Left lung (tissue), 10 donors: ENCODE measurements around the gene MACROD2. TPM values are rescaled to one million over a fixed set of nuclear protein-coding genes. Genes with fewer than 3 reads are reported as not detected.

Experiments used
- ATAC-seq: fragments of 200-7000 bp; cut with Tn5 transposase; one replicate; pipeline ENCODE4 v1.9.1; 2020; ENCODE audit warnings: moderate library complexity
- DNase-seq, 4 donors: peaks; one replicate each; pipeline ENCODE4 v3.0.0-alpha.2; 2013 to 2020
- H3K27ac ChIP-seq, 2 donors: fragments of 200-600 bp; sonication (generic) in 1 of 2; one replicate each; pipeline versions ENCODE4 v1.5.0 to v1.8.0; 2020 to 2021
- H3K27me3 ChIP-seq, 2 donors: fragments of 200-600 bp; sonication (generic) in 1 of 2; one replicate each; pipeline versions ENCODE4 v1.5.0 to v1.8.0; 2020 to 2021
- H3K36me3 ChIP-seq, 2 donors: fragments of 200-600 bp; sonication (generic) in 1 of 2; one replicate each; pipeline versions ENCODE4 v1.5.0 to v1.8.0; 2020 to 2021
- H3K4me1 ChIP-seq, 2 donors: fragments of 200-600 bp; one replicate each; pipeline ENCODE4 v1.8.0; 2021
- H3K4me3 ChIP-seq, 2 donors: fragments of 200-600 bp; sonication (generic) in 1 of 2; one replicate each; pipeline versions ENCODE4 v1.5.0 to v1.8.0; 2020 to 2021; ENCODE audit warnings: mild to moderate bottlenecking in 1 of 2
- H3K9me3 ChIP-seq, 2 donors: fragments of 200-600 bp; sonication (generic) in 1 of 2; one replicate each; pipeline versions ENCODE4 v1.5.0 to v1.8.0; 2020 to 2021
- intact Hi-C, 2 donors: fragments of 100-400 bp; cut with DNase I; formaldehyde crosslinking; loops; one replicate each; pipeline versions ENCODE4 v1.11.2 to v1.14.2; 2022
- polyA plus RNA-seq, 6 donors: library from polyadenylated mRNA; unstranded; fragments of 120-200 nt; gene quantifications; one replicate each; pipeline ENCODE4 v1.2.1, GENCODE V29; 2013; ENCODE audit not compliant: insufficient read length in 6 of 6
- total RNA-seq, 2 donors: library from RNA; stranded (reverse); fragmentation: NEBNext Ultra II Directional; extraction: Animal tissue kit (Norgen Biotek cat#: 25700); gene quantifications; one replicate each; pipeline ENCODE4 v1.2.1, GENCODE V29; 2021
- TF ChIP-seq, protein P1 (sequence below), 2 donors: fragments of 200-600 bp; sonication (generic) in 1 of 2; IDR thresholded peaks; one replicate each; pipeline versions ENCODE4 v1.5.0 to v1.8.0; 2021; ENCODE audit warnings: antibody characterized with exemption in 2 of 2
- donor health status: DM: no; HTN: yes; CAD: no.
- donor health status: DM: no; HTN: no; CAD: no.

Gene MACROD2
- total and polyA plus RNA-seq, 8 donors: 6.1 to 23.6 (median 8.9) TPM

DNA sequence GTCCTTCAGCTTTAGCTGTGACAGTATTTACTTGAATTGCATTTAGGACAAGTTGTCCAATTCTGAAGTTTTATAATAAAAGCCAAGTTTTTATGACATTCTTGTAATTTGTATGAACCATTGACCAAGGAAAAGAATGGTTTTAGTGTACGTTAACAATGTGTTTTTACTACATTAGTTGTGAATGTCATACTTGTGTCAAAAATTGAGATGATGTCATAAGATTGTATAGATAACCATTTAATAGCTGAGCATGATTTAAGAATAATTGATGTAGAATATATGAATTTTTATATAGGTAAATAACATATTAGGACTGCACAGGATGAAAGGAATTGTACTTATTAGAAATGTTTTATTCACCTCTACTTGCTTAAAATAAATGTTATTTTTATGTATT, 102.9 kb downstream of the MACROD2 start:
- no peak for ATAC-seq

DNA sequence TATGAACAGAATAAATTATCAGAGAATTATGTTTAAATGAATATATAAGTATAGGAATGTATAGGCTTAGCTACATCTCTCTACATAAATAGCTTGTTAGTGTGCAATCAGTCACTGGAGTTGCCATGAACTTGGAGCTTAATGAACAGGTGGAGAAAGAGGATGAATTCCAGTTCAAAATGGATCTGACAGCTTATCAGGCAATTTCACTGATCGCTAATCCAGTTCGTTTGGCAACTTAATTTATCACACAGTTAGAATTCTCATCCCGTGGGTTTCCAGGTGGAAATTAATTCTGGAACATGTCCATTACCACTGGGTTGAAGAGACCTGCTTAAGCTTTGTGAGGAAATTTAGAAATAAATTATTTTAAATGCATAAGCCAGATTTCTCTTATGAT, 118.1 kb downstream of the MACROD2 start:
- Histone ChIP-seq H3K4me3 (no peak overlapping the region), H3K36me3 (no peaks in the 10 kb centered on the region), H3K4me1 (no peaks in the 10 kb centered on the region), H3K27me3 (no peaks in the 10 kb centered on the region), H3K27ac (no peak overlapping the region), H3K9me3 (peaks cover 0 to 18% of the 10 kb centered on the region in 2 donors)
- no peak for DNase-seq
- ATAC-seq: no peak
- intact Hi-C loops: no loop called here
- TF ChIP-seq, protein P1, sequence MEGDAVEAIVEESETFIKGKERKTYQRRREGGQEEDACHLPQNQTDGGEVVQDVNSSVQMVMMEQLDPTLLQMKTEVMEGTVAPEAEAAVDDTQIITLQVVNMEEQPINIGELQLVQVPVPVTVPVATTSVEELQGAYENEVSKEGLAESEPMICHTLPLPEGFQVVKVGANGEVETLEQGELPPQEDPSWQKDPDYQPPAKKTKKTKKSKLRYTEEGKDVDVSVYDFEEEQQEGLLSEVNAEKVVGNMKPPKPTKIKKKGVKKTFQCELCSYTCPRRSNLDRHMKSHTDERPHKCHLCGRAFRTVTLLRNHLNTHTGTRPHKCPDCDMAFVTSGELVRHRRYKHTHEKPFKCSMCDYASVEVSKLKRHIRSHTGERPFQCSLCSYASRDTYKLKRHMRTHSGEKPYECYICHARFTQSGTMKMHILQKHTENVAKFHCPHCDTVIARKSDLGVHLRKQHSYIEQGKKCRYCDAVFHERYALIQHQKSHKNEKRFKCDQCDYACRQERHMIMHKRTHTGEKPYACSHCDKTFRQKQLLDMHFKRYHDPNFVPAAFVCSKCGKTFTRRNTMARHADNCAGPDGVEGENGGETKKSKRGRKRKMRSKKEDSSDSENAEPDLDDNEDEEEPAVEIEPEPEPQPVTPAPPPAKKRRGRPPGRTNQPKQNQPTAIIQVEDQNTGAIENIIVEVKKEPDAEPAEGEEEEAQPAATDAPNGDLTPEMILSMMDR (IDR thresholded peaks at IDR 0.05): no peak

More for the DNA sequence above, 102.9 kb downstream of the MACROD2 start:
- H3K36me3 ChIP-seq: no peaks in the 10 kb centered on the region
- no peak for DNase-seq
- no peak overlapping the region for H3K27ac ChIP-seq
- H3K4me3 ChIP-seq: no peak overlapping the region
- intact Hi-C loops: no loop called here
- peaks cover under 1 to 5% of the 10 kb centered on the region in 2 donors for H3K4me1 ChIP-seq
- TF ChIP-seq, protein P1 (IDR thresholded peaks at IDR 0.05): no peak
- H3K9me3 ChIP-seq: no peaks in the 10 kb centered on the region
- no peaks in the 10 kb centered on the region for H3K27me3 ChIP-seq

DNA sequence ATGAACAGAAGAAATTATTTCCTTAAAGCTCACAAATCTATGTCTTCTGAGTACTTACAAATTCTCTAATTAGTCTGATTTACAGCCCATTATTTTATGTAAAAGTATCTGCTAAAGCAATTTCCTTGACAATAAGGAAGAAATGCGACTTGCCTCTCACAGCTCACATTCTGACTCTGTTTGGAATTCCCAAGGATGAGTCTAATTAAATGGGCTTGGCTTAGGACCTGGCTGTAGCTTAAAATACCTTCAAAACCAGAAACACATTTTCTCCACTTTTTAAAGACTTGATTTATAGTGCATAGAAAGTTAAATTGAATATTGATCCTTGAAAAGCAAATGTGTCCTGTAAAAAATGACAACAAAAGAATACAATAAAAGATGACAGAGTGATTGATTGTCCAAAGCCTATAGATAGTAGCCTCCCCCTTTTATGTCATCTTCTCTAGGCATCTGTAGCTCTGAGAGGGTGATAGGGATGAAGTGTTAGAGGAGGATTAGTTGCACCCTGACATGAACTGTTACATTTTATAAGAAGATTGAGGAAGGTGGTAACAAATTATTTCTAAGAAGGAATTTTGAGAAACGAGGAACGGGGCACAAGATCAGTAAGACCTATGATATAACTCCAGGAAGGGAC, 118.9 kb downstream of the MACROD2 start:
- no peak overlapping the region for H3K27ac ChIP-seq
- ATAC-seq (no peak), DNase-seq (no peak)
- intact Hi-C loops: no loop called here
- TF ChIP-seq, protein P1 (IDR thresholded peaks at IDR 0.05): no peak
- no peaks in the 10 kb centered on the region for H3K4me1 ChIP-seq
- no peaks in the 10 kb centered on the region for H3K36me3 ChIP-seq
- peaks cover 0 to 18% of the 10 kb centered on the region in 2 donors for H3K9me3 ChIP-seq
- no peaks in the 10 kb centered on the region for H3K27me3 ChIP-seq
- H3K4me3 ChIP-seq: no peak overlapping the region

DNA sequence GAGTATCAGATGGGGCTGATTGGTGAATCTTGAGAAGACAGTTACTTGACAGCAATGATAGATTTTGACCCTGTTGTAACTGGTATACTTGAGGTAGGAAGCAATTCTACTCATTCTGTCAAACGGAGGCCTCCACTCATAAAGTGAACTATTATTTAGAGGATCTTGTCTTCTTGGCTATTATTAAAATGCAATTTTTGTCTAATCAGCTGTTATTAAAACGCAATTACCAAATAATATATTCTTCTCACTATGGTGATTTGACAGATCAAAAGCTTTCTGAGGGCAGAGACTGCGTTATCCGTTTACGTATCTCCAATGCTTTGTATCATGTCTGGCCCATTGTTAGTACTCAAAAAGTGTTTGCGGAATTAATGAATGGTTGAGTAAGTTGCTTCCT, 120.7 kb downstream of the MACROD2 start:
- TF ChIP-seq, protein P1 (IDR thresholded peaks at IDR 0.05): no peak
- no peak for ATAC-seq
- H3K4me3 ChIP-seq: no peak overlapping the region
- H3K4me1 ChIP-seq: no peaks in the 10 kb centered on the region
- no peaks in the 10 kb centered on the region for H3K36me3 ChIP-seq
- peaks cover 0 to under 1% of the 10 kb centered on the region in 2 donors for H3K9me3 ChIP-seq
- no peak for DNase-seq
- H3K27ac ChIP-seq: no peak overlapping the region
- no peaks in the 10 kb centered on the region for H3K27me3 ChIP-seq
- intact Hi-C loops: no loop called here

DNA sequence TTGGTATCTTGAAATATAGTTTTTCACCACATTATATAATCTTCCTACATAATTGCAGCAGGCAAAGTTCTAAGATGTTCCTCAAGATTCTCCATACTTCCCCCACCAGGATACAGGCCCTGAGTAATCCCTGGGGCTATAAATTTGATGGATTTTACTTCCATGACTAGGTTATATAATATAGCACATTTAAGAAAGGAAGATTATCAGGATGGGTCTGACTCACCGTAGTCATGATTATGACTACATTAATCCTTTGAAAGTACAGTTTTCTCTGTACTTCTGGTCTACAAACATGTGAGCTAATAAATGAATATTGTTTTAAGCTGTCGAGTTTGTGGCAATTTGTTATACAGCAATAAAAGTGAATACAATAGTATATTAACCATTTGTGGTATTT, 122.5 kb downstream of the MACROD2 start:
- intact Hi-C loops: no loop called here
- TF ChIP-seq, protein P1 (IDR thresholded peaks at IDR 0.05): no peak
- ATAC-seq: no peak
- Histone ChIP-seq H3K27ac (no peak overlapping the region), H3K9me3 (no peaks in the 10 kb centered on the region), H3K27me3 (no peaks in the 10 kb centered on the region), H3K4me3 (no peak overlapping the region), H3K36me3 (no peaks in the 10 kb centered on the region), H3K4me1 (no peaks in the 10 kb centered on the region)
- no peak for DNase-seq
